ENCODE measurements around the gene ZBBX. TPM values are rescaled to one million over a fixed set of nuclear protein-coding genes. Genes with fewer than 3 reads are reported as not detected.

Gene ZBBX
- total and polyA plus RNA-seq, 9 of the 15 experiments (the other 6 are each of a cell fraction or from before 2014, with no cell fraction given), result not detected

GRCh38 chr3:167361948-167362347 lies 18.1 kb downstream of the ZBBX start:
- no TSS peak for BruUV-seq (replicated peaks)

More at GRCh38 chr3:167361948-167362347, 18.1 kb downstream of the ZBBX start:
- Histone ChIP-seq H3K9ac (ENCODE audit: insufficient read depth in 1 of 2, low read depth in 2 of 2, low read length in 2 of 2) (no peak overlapping the region), H3K27ac (ENCODE audit: extremely low read depth, low read depth, low read length) (no peak overlapping the region), H3K4me3 (no peak overlapping the region), H3K36me3 (ENCODE audit: control insufficient read depth, insufficient read depth, low read length) (no peaks in the 10 kb centered on the region), H2AFZ (ENCODE audit: low read depth, low read length) (no peak overlapping the region), H3K9me3 (replicated peaks; ENCODE audit: control insufficient read depth, insufficient read depth, low read depth, low read length) (no peaks in the 10 kb centered on the region), H3K27me3 (ENCODE audit: control insufficient read depth in 2 of 2, insufficient read depth in 2 of 2, low read length in 2 of 2) (no peaks in the 10 kb centered on the region), H3K9me1 (ENCODE audit: control insufficient read depth, insufficient read depth, low read length) (no peaks in the 10 kb centered on the region), H4K20me1 (replicated peaks; ENCODE audit: control insufficient read depth, insufficient read depth, low read length) (no peaks in the 10 kb centered on the region), H3K4me2 (ENCODE audit: insufficient read depth, low read length) (no peak overlapping the region), H3K79me2 (ENCODE audit: control insufficient read depth, insufficient read depth, low read length) (no peaks in the 10 kb centered on the region), H3K4me1 (replicated peaks in 1 of 2; ENCODE audit: control insufficient read depth in 2 of 2, insufficient read depth in 2 of 2, low read length in 2 of 2) (no peaks in the 10 kb centered on the region)
- DNase-seq (ENCODE audit: extremely low read depth in 1 of 4, low spot score in 3 of 4) (no peak), ATAC-seq (no peak), FAIRE-seq (no peak)
- TF ChIP-seq ELK1 (CRISPR knock-in tag; IDR thresholded peaks at IDR 0.05) (no peak), CHD4 (IDR thresholded peaks at IDR 0.05; ENCODE audit: insufficient read depth, insufficient replicate concordance, low read depth, low read length, poor library complexity, severe bottlenecking) (no peak), SMARCA4 (IDR thresholded peaks at IDR 0.05) (no peak), ZKSCAN1 (IDR thresholded peaks at IDR 0.05; ENCODE audit: low read depth, low read length) (no peak)
- TF ChIP-seq, protein P1, sequence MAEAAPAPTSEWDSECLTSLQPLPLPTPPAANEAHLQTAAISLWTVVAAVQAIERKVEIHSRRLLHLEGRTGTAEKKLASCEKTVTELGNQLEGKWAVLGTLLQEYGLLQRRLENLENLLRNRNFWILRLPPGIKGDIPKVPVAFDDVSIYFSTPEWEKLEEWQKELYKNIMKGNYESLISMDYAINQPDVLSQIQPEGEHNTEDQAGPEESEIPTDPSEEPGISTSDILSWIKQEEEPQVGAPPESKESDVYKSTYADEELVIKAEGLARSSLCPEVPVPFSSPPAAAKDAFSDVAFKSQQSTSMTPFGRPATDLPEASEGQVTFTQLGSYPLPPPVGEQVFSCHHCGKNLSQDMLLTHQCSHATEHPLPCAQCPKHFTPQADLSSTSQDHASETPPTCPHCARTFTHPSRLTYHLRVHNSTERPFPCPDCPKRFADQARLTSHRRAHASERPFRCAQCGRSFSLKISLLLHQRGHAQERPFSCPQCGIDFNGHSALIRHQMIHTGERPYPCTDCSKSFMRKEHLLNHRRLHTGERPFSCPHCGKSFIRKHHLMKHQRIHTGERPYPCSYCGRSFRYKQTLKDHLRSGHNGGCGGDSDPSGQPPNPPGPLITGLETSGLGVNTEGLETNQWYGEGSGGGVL (CRISPR knock-in tag; IDR thresholded peaks at IDR 0.05), result no peak
- ChIA-PET POLR2A (no interaction called here), CTCF (ENCODE audit: low intra/inter-chr PET ratio) (no interaction called here)
- 0% methylated on average over 1 of the region's 1 CpG for WGBS (ENCODE audit: insufficient coverage, low coverage, missing lambda C conversion rate)
- intact Hi-C loops (cut with micrococcal nuclease), result no loop called here
- in situ Hi-C loops (cut with MboI), result no loop called here
